Endothelial cell (in vitro differentiated cells): ENCODE results near the gene GALNT10. TPM values are rescaled to one million over a fixed set of nuclear protein-coding genes. Genes with fewer than 3 reads are reported as not detected.

Source experiments
- DNase-seq: peaks from one replicate; pipeline ENCODE4 v3.0.0; 2021; ENCODE audit warnings: low spot score
- H3K27ac Mint-ChIP-seq: one replicate; pipeline ENCODE4 v1.8.0; 2021; ENCODE audit warnings: mixed read lengths, inconsistent platforms; ENCODE audit not compliant: unreplicated experiment
- H3K27me3 Mint-ChIP-seq: one replicate; pipeline ENCODE4 v1.8.0; 2021; ENCODE audit warnings: mild to moderate bottlenecking, moderate library complexity, mixed read lengths, inconsistent platforms; ENCODE audit not compliant: unreplicated experiment
- H3K36me3 Mint-ChIP-seq: one replicate; pipeline ENCODE4 v1.8.0; 2021; ENCODE audit warnings: mild to moderate bottlenecking, low read depth, mixed read lengths, inconsistent platforms; ENCODE audit not compliant: unreplicated experiment
- H3K4me1 Mint-ChIP-seq: one replicate; pipeline ENCODE4 v1.8.0; 2021; ENCODE audit warnings: mild to moderate bottlenecking, mixed read lengths, inconsistent platforms; ENCODE audit not compliant: unreplicated experiment
- H3K4me3 Mint-ChIP-seq: one replicate; pipeline ENCODE4 v1.8.0; 2021; ENCODE audit warnings: mild to moderate bottlenecking, mixed read lengths, inconsistent platforms; ENCODE audit not compliant: unreplicated experiment
- H3K9me3 Mint-ChIP-seq: one replicate; pipeline ENCODE4 v1.8.0; 2021; ENCODE audit warnings: mixed read lengths, inconsistent platforms; ENCODE audit not compliant: unreplicated experiment
- CTCF ChIP-seq: fragments of 200-600 bp; sonication (generic); IDR thresholded peaks from one replicate; pipeline ENCODE4 v1.5.0; 2021; ENCODE audit warnings: antibody characterized with exemption; ENCODE audit not compliant: unreplicated experiment
- total RNA-seq: library from RNA; stranded (reverse); fragmentation: NEBNext Ultra II Directional; extraction: Animal tissue kit (Norgen Biotek cat#: 25700); gene quantifications from one replicate; pipeline ENCODE4 v1.2.1, GENCODE V29; 2021; ENCODE audit not compliant: unreplicated experiment

GALNT10 gene
- total RNA-seq, 1 donor from 2014 or later = 22.5 TPM

- Mint-ChIP-seq H3K36me3 (no peaks in the 10 kb centered on the region), H3K4me3 (no peak overlapping the region), H3K9me3 (no peaks in the 10 kb centered on the region), H3K27ac (no peak overlapping the region), H3K27me3 (peaks cover 4% of the 10 kb centered on the region), H3K4me1 (peaks cover 12% of the 10 kb centered on the region)
- no peak for DNase-seq
- no peak for TF ChIP-seq CTCF
Measured at GRCh38 chr5:154369682-154370081, 179.1 kb downstream of the GALNT10 start.

GRCh38 chr5:154370119-154370518 lies 179.6 kb downstream of the GALNT10 start:
- Mint-ChIP-seq H3K27me3 (peaks cover 4% of the 10 kb centered on the region), H3K4me3 (no peak overlapping the region), H3K4me1 (peaks cover 12% of the 10 kb centered on the region), H3K36me3 (no peaks in the 10 kb centered on the region), H3K27ac (no peak overlapping the region), H3K9me3 (no peaks in the 10 kb centered on the region)
- no peak for TF ChIP-seq CTCF
- no peak for DNase-seq

- Mint-ChIP-seq H3K4me1 (peaks cover 12% of the 10 kb centered on the region), H3K27me3 (peaks cover 4% of the 10 kb centered on the region)
Measured at GRCh38 chr5:154370813-154371212, 180.3 kb downstream of the GALNT10 start.

GRCh38 chr5:154371687-154372086 lies 181.2 kb downstream of the GALNT10 start:
- H3K4me3 Mint-ChIP-seq = no peak overlapping the region
- H3K36me3 Mint-ChIP-seq = peaks cover 2% of the 10 kb centered on the region
- H3K4me1 Mint-ChIP-seq = peaks cover 12% of the 10 kb centered on the region
- no peak for TF ChIP-seq CTCF
- H3K27ac Mint-ChIP-seq = no peak overlapping the region
- H3K9me3 Mint-ChIP-seq = no peaks in the 10 kb centered on the region
- no peak for DNase-seq
- H3K27me3 Mint-ChIP-seq = peaks cover 4% of the 10 kb centered on the region

More at GRCh38 chr5:154370813-154371212, 180.3 kb downstream of the GALNT10 start:
- Mint-ChIP-seq H3K27ac (no peak overlapping the region), H3K4me3 (no peak overlapping the region), H3K36me3 (no peaks in the 10 kb centered on the region), H3K9me3 (no peaks in the 10 kb centered on the region)
- TF ChIP-seq CTCF = no peak
- DNase-seq = no peak

GRCh38 chr5:154372661-154373060 lies 182.1 kb downstream of the GALNT10 start:
- Mint-ChIP-seq H3K4me3 (no peak overlapping the region), H3K36me3 (peaks cover 8% of the 10 kb centered on the region), H3K9me3 (no peaks in the 10 kb centered on the region), H3K27ac (no peak overlapping the region), H3K27me3 (peaks cover 4% of the 10 kb centered on the region), H3K4me1 (peaks cover 12% of the 10 kb centered on the region)
- no peak for TF ChIP-seq CTCF
- no peak for DNase-seq
